ENCODE data around the gene KIT.

Gene KIT

DNA sequence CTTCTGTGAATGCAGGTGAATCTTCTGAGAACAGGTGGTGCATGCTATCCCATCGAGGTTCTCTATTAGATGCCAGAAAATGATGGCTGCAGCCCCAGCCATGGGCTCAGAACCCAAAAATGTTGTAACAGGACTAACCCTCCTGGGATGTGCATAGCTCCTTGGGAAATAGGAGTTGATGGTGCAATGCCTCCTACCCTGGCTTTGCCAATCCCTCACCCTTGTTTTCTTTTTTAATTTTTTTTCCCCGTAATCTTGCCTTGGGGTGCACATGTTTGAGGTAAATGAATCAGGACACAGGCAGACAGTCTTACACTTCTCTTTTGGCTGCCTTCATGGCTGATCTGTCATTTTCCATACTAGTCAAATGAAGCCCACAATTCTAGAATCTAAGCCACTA lies 96.6 kb downstream of the KIT start:
- in situ Hi-C loops (cut with MboI; ENCODE audit: low sequenced_read_pairs, unreplicated experiment) = no loop called here

DNA sequence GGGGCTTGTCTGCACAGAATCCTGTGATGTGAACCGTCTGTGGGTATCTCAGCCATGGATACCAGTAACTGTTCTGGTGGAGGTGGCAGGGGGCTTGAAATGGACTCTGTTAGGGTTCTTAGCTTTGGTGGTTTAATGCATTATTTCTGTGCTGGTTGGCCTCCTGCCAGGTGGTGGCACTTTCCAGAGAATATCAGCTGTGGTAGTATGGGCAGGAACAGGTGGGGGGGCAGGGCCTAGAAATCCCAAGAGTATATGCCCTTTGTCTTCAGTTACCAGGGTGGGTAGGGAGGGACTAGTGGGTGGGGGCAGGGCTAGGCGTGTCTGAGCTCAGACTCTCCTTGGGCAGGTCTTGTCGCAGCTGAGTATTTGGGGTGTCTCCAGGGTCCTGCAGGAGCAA lies 106.7 kb downstream of the KIT start:
- no peak for DNase-seq (ENCODE audit: low spot score)
- TF ChIP-seq, protein P1, sequence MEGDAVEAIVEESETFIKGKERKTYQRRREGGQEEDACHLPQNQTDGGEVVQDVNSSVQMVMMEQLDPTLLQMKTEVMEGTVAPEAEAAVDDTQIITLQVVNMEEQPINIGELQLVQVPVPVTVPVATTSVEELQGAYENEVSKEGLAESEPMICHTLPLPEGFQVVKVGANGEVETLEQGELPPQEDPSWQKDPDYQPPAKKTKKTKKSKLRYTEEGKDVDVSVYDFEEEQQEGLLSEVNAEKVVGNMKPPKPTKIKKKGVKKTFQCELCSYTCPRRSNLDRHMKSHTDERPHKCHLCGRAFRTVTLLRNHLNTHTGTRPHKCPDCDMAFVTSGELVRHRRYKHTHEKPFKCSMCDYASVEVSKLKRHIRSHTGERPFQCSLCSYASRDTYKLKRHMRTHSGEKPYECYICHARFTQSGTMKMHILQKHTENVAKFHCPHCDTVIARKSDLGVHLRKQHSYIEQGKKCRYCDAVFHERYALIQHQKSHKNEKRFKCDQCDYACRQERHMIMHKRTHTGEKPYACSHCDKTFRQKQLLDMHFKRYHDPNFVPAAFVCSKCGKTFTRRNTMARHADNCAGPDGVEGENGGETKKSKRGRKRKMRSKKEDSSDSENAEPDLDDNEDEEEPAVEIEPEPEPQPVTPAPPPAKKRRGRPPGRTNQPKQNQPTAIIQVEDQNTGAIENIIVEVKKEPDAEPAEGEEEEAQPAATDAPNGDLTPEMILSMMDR (IDR thresholded peaks at IDR 0.05; ENCODE audit: borderline replicate concordance, control extremely low read depth, extremely low read depth, insufficient read depth, missing control alignments) = no peak
- in situ Hi-C loops (cut with MboI; ENCODE audit: low sequenced_read_pairs, unreplicated experiment) = no loop called here

More for the DNA sequence above, 96.6 kb downstream of the KIT start:
- DNase-seq (ENCODE audit: low spot score) = no peak
- TF ChIP-seq, protein P1 (IDR thresholded peaks at IDR 0.05; ENCODE audit: borderline replicate concordance, control extremely low read depth, extremely low read depth, insufficient read depth, missing control alignments) = no peak

DNA sequence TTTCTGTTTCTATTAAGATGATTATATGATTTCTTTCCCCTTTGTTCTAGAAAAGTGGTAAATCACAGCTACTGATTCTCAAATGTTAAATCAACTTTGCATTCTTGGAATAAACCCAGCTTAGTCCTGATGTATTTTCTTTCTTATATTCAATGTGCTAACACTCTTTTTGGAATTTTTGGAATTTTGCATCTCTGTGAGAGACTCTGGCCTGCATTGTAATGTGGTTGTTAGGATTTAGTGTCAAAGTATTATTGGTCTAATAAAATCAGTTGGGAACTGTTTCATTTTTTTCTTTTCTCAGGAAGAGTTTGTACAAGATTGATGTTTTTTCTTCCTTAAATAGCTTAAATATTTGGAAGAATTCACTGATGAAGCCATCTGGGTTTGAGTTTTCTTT lies 109.6 kb downstream of the KIT start:
- in situ Hi-C loops (cut with MboI; ENCODE audit: low sequenced_read_pairs, unreplicated experiment) = no loop called here
- no peak for DNase-seq (ENCODE audit: low spot score)
- TF ChIP-seq, protein P1 (IDR thresholded peaks at IDR 0.05; ENCODE audit: borderline replicate concordance, control extremely low read depth, extremely low read depth, insufficient read depth, missing control alignments) = no peak

DNA sequence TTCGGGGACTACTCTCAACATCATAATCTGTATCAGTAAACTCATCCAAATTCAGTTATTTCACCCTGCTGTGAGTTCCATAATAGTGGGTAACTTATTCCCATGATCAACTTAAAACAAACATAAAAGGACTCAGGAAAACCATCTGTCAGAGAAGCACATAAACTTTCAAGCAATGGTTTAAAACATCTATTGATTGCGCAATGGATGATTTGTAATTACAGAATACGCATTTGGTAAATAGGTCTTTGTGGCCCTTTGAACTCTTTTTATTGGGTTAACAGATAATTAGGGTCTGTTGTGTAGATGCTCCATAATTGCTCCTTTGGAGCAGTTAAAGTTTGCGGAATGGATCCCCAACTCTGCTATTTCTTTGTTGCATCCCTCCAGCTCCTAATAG lies 115.3 kb downstream of the KIT start:
- TF ChIP-seq, protein P1 (IDR thresholded peaks at IDR 0.05; ENCODE audit: borderline replicate concordance, control extremely low read depth, extremely low read depth, insufficient read depth, missing control alignments) = no peak
- in situ Hi-C loops (cut with MboI; ENCODE audit: low sequenced_read_pairs, unreplicated experiment) = no loop called here
- DNase-seq (ENCODE audit: low spot score) = no peak

DNA sequence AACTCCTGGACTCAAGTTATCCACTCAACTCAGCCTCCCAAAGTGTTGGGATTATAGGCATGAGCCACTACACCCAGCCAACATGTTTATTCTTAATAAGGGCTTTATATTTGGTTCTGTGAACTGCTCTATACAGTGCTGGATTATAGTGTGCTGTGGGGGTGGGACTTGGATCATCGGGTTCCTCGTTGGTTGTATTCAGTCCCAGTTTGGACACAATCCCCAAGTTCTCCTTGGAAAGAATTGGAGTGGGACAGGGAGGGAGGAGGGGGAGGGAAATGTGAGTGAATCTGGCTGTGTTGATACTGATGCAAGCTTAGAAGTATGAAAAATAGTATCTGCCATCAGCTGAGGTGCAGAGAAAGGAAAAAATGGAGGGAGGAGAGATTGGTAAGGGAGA lies 121.3 kb downstream of the KIT start:
- in situ Hi-C loops (cut with MboI; ENCODE audit: low sequenced_read_pairs, unreplicated experiment) = no loop called here
- TF ChIP-seq, protein P1 (IDR thresholded peaks at IDR 0.05; ENCODE audit: borderline replicate concordance, control extremely low read depth, extremely low read depth, insufficient read depth, missing control alignments) = no peak
- DNase-seq (ENCODE audit: low spot score) = no peak

DNA sequence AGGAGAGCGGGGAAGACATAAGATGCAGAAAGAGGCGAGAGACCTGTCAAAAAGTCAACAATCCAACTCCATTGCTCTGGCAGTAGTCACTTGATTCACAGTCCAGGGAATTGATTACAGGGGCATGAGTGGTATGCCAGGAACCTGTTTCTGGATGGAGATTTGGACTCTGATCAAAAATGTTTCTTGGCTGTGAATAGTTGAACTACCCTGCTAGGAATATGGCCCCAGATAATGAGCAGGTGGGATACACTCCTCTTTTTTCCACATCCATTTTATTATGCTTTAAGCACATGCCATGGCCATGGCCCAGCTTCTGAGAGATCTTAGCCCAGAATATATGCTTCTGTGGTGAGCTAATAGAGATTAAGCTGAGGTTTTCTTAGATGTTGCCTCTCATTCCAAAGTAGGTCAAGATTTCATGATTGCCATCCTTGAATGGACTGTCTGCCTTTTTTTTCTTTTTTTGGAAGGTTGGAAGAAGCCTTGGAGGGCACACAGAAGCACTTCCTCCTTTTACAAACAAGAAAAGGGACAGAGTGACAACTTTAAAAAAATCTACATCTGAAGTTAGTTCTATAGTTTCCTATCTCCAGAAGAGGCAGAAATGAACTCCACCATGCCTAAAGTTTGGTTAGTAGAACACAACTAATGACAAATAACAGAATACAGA lies 121.9 kb downstream of the KIT start:
- TF ChIP-seq, protein P1 (IDR thresholded peaks at IDR 0.05; ENCODE audit: borderline replicate concordance, control extremely low read depth, extremely low read depth, insufficient read depth, missing control alignments) = no peak
- in situ Hi-C loops (cut with MboI; ENCODE audit: low sequenced_read_pairs, unreplicated experiment) = no loop called here
- no peak for DNase-seq (ENCODE audit: low spot score)

All from GM13976 (cell line).